Left lung (tissue), 10 donors: ENCODE measurements around the gene MAML2. TPM values are rescaled to one million over a fixed set of nuclear protein-coding genes. Genes with fewer than 3 reads are reported as not detected.

Experiments
- ATAC-seq: fragments of 200-7000 bp; cut with Tn5 transposase; one replicate; pipeline ENCODE4 v1.9.1; 2020; ENCODE audit warnings: moderate library complexity
- DNase-seq, 4 donors: peaks; one replicate each; pipeline ENCODE4 v3.0.0-alpha.2; 2013 to 2020
- H3K27ac ChIP-seq, 2 donors: fragments of 200-600 bp; sonication (generic) in 1 of 2; one replicate each; pipeline versions ENCODE4 v1.5.0 to v1.8.0; 2020 to 2021
- H3K27me3 ChIP-seq, 2 donors: fragments of 200-600 bp; sonication (generic) in 1 of 2; one replicate each; pipeline versions ENCODE4 v1.5.0 to v1.8.0; 2020 to 2021
- H3K36me3 ChIP-seq, 2 donors: fragments of 200-600 bp; sonication (generic) in 1 of 2; one replicate each; pipeline versions ENCODE4 v1.5.0 to v1.8.0; 2020 to 2021
- H3K4me1 ChIP-seq, 2 donors: fragments of 200-600 bp; one replicate each; pipeline ENCODE4 v1.8.0; 2021
- H3K4me3 ChIP-seq, 2 donors: fragments of 200-600 bp; sonication (generic) in 1 of 2; one replicate each; pipeline versions ENCODE4 v1.5.0 to v1.8.0; 2020 to 2021; ENCODE audit warnings: mild to moderate bottlenecking in 1 of 2
- H3K9me3 ChIP-seq, 2 donors: fragments of 200-600 bp; sonication (generic) in 1 of 2; one replicate each; pipeline versions ENCODE4 v1.5.0 to v1.8.0; 2020 to 2021
- CTCF ChIP-seq, 2 donors: fragments of 200-600 bp; sonication (generic) in 1 of 2; IDR thresholded peaks; one replicate each; pipeline versions ENCODE4 v1.5.0 to v1.8.0; 2021; ENCODE audit warnings: antibody characterized with exemption in 2 of 2
- intact Hi-C, 2 donors: fragments of 100-400 bp; cut with DNase I; formaldehyde crosslinking; loops; one replicate each; pipeline versions ENCODE4 v1.11.2 to v1.14.2; 2022
- polyA plus RNA-seq, 6 donors: library from polyadenylated mRNA; unstranded; fragments of 120-200 nt; gene quantifications; one replicate each; pipeline ENCODE4 v1.2.1, GENCODE V29; 2013; ENCODE audit not compliant: insufficient read length in 6 of 6
- total RNA-seq, 2 donors: library from RNA; stranded (reverse); fragmentation: NEBNext Ultra II Directional; extraction: Animal tissue kit (Norgen Biotek cat#: 25700); gene quantifications; one replicate each; pipeline ENCODE4 v1.2.1, GENCODE V29; 2021
- donor health status: DM: no; HTN: yes; CAD: no.
- donor health status: DM: no; HTN: no; CAD: no.

The MAML2 gene
- total and polyA plus RNA-seq, 8 donors, result 18.7 to 44.0 (median 36.6) TPM

- Histone ChIP-seq H3K36me3 (no peaks in the 10 kb centered on the region), H3K27ac (peak overlapping the region in 1 of 2 donors; percentile 13), H3K4me1 (peaks cover 14 to 53% of the 10 kb centered on the region in 2 donors), H3K9me3 (no peaks in the 10 kb centered on the region), H3K4me3 (no peak overlapping the region), H3K27me3 (no peaks in the 10 kb centered on the region)
- DNase-seq, result no peak
- no peak for TF ChIP-seq CTCF (IDR thresholded peaks at IDR 0.05)
- intact Hi-C loops, result no loop called here
- no peak for ATAC-seq
Measured at GRCh38 chr11:96205460-96205809, 137.6 kb downstream of the MAML2 start.

- no peaks in the 10 kb centered on the region for H3K36me3 ChIP-seq
- H3K27me3 ChIP-seq, result no peaks in the 10 kb centered on the region
- peak overlapping the region in 1 of 2 donors; percentile 13 for H3K27ac ChIP-seq
- ATAC-seq (no peak), DNase-seq (no peak)
- H3K4me3 ChIP-seq, result no peak overlapping the region
- intact Hi-C loops, result no loop called here
- peaks cover 20 to 59% of the 10 kb centered on the region in 2 donors for H3K4me1 ChIP-seq
- TF ChIP-seq CTCF (IDR thresholded peaks at IDR 0.05), result no peak
- H3K9me3 ChIP-seq, result no peaks in the 10 kb centered on the region
Measured at GRCh38 chr11:96204721-96205459, 138.1 kb downstream of the MAML2 start.

- DNase-seq, result no peak
- Histone ChIP-seq H3K9me3 (no peaks in the 10 kb centered on the region), H3K36me3 (no peaks in the 10 kb centered on the region), H3K4me1 (peaks cover 20 to 65% of the 10 kb centered on the region in 2 donors), H3K27me3 (no peaks in the 10 kb centered on the region), H3K27ac (peak overlapping the region in 1 of 2 donors; percentile 13), H3K4me3 (no peak overlapping the region)
- ATAC-seq, result no peak
- intact Hi-C loops, result no loop called here
- no peak for TF ChIP-seq CTCF (IDR thresholded peaks at IDR 0.05)
Measured at GRCh38 chr11:96204366-96204659, 138.7 kb downstream of the MAML2 start.

GRCh38 chr11:96203567-96204365 lies 139.2 kb downstream of the MAML2 start:
- no peak for ATAC-seq
- no peaks in the 10 kb centered on the region for H3K27me3 ChIP-seq
- no peak overlapping the region for H3K4me3 ChIP-seq
- intact Hi-C loops, result no loop called here
- no peak overlapping the region for H3K27ac ChIP-seq
- TF ChIP-seq CTCF (IDR thresholded peaks at IDR 0.05), result no peak
- H3K4me1 ChIP-seq, result peaks cover 20 to 65% of the 10 kb centered on the region in 2 donors
- no peaks in the 10 kb centered on the region for H3K36me3 ChIP-seq
- DNase-seq, result no peak
- H3K9me3 ChIP-seq, result no peaks in the 10 kb centered on the region

GRCh38 chr11:96200243-96200642 lies 142.8 kb downstream of the MAML2 start:
- Histone ChIP-seq H3K27me3 (no peaks in the 10 kb centered on the region), H3K9me3 (no peaks in the 10 kb centered on the region), H3K27ac (peak overlapping the region in 1 of 2 donors; percentile 20), H3K4me3 (no peak overlapping the region), H3K4me1 (peaks cover 6 to 52% of the 10 kb centered on the region in 2 donors), H3K36me3 (no peaks in the 10 kb centered on the region)
- DNase-seq (no peak), ATAC-seq (no peak)
- intact Hi-C loops, result no loop called here
- no peak for TF ChIP-seq CTCF (IDR thresholded peaks at IDR 0.05)
